HG02623 (cell line): ENCODE results near the gene NOX5.

Source experiments
- ATAC-seq: cut with Tn5 transposase; IDR thresholded peaks from one replicate; pipeline ENCODE4 v1.9.1; 2021; ENCODE audit warnings: moderate library complexity; ENCODE audit not compliant: unreplicated experiment

The NOX5 gene

GRCh38 chr15:69096196-69096595 lies 81.7 kb downstream of the NOX5 start:
- ATAC-seq, result no peak

- no peak for ATAC-seq
Measured at GRCh38 chr15:69096626-69097025, 82.1 kb downstream of the NOX5 start.

- ATAC-seq, result no peak
Measured at GRCh38 chr15:69098771-69099170, 84.3 kb downstream of the NOX5 start.

GRCh38 chr15:69099941-69100340 lies 85.4 kb downstream of the NOX5 start:
- no peak for ATAC-seq

- ATAC-seq, result no peak
Measured at GRCh38 chr15:69100821-69101220, 86.3 kb downstream of the NOX5 start.

- ATAC-seq, result no peak
Measured at GRCh38 chr15:69104050-69104750, 89.7 kb downstream of the NOX5 start.

GRCh38 chr15:69105451-69105985 lies 91.0 kb downstream of the NOX5 start:
- no peak for ATAC-seq

- ATAC-seq, result no peak
Measured at GRCh38 chr15:69107025-69107620, 92.6 kb downstream of the NOX5 start.
